CD4-positive, alpha-beta T cell (primary cell): ENCODE results near the gene TEDC1. TPM values are rescaled to one million over a fixed set of nuclear protein-coding genes. Genes with fewer than 3 reads are reported as not detected.

ENCODE experiments used
- ATAC-seq: fragments of 200-7000 bp; cut with Tn5 transposase; one replicate; pipeline ENCODE4 v1.10.0; 2022; ENCODE audit warnings: mild to moderate bottlenecking; ENCODE audit not compliant: poor library complexity
- CTCF ChIA-PET: fragments of 350-600 bp; sonication (Branson Sonifier 250); formaldehyde crosslinking; loops from one replicate; lab custom pipeline; 2021; ENCODE audit warnings: antibody characterized with exemption, inconsistent platforms; lab: Charles Lee
- POLR2A ChIA-PET: fragments of 350-600 bp; sonication (Branson Sonifier 250); formaldehyde crosslinking; loops from one replicate; lab custom pipeline; 2021; ENCODE audit warnings: antibody characterized with exemption, inconsistent platforms; lab: Charles Lee
- DNase-seq, 14 experiments: peaks; one replicate each; pipeline ENCODE4 v3.0.0-alpha.2; 2013 to 2020; ENCODE audit warnings: mixed read lengths in 2 of 14
- H3K27ac ChIP-seq, 2 donors: one replicate each; pipeline versions ENCODE4 v1.5.1 to v1.7.0; 2013; ENCODE audit warnings: low read length in 2 of 2, low read depth in 1 of 2, mild to moderate bottlenecking in 1 of 2
- H3K27me3 ChIP-seq, 2 experiments: 1 replicate in 1 of 2; 2 replicates in 1 of 2; pipeline versions ENCODE4 v1.6.1 to v1.7.0; 2013; ENCODE audit warnings: low read length in 2 of 2, control low read depth in 1 of 2, mild to moderate bottlenecking in 1 of 2, moderate library complexity in 1 of 2; ENCODE audit not compliant: insufficient read depth in 2 of 2, control insufficient read depth in 1 of 2
- H3K36me3 ChIP-seq: one replicate; pipeline ENCODE4 v1.6.1; 2013; ENCODE audit warnings: low read length, control low read depth; ENCODE audit not compliant: insufficient read depth
- H3K4me1 ChIP-seq: one replicate; pipeline ENCODE4 v1.6.1; 2013; ENCODE audit warnings: low read length, control low read depth; ENCODE audit not compliant: insufficient read depth
- H3K4me3 ChIP-seq: one replicate; pipeline ENCODE4 v1.5.1; 2013; ENCODE audit warnings: mild to moderate bottlenecking, low read length, moderate library complexity
- H3K9me3 ChIP-seq, 2 experiments: 1 replicate in 1 of 2; 2 replicates in 1 of 2; pipeline versions ENCODE4 v1.6.1 to v1.7.0; 2013; ENCODE audit warnings: low read length in 2 of 2, mild to moderate bottlenecking in 2 of 2, control low read depth in 1 of 2, moderate library complexity in 1 of 2; ENCODE audit not compliant: control insufficient read depth in 1 of 2, insufficient read depth in 1 of 2
- H3K27ac Mint-ChIP-seq: one replicate; pipeline ENCODE4 v1.8.0; 2020; ENCODE audit warnings: mixed read lengths
- H3K27me3 Mint-ChIP-seq: one replicate; pipeline ENCODE4 v1.8.0; 2021; ENCODE audit warnings: mixed read lengths
- H3K36me3 Mint-ChIP-seq: one replicate; pipeline ENCODE4 v1.8.0; 2021; ENCODE audit warnings: low read depth, mixed read lengths
- H3K4me1 Mint-ChIP-seq: one replicate; pipeline ENCODE4 v1.8.0; 2021; ENCODE audit warnings: low read depth, mixed read lengths
- H3K4me3 Mint-ChIP-seq: one replicate; pipeline ENCODE4 v1.8.0; 2020; ENCODE audit warnings: mild to moderate bottlenecking, mixed read lengths
- H3K9me3 Mint-ChIP-seq: one replicate; pipeline ENCODE4 v1.8.0; 2020; ENCODE audit warnings: mixed read lengths
- intact Hi-C, 2 experiments: fragments of 100-400 bp; cut with DNase I in 1 of 2; cut with micrococcal nuclease in 1 of 2; formaldehyde crosslinking; loops; one replicate each; pipeline versions ENCODE4 v1.15.1 to v1.9.0; 2023 to 2025; cut with DNase I, micrococcal nuclease
- total RNA-seq, 174 experiments: library from RNA in 2 of 174; stranded (reverse) in 2 of 174; gene quantifications; one replicate each; pipeline ENCODE4 v1.2.3 and lab custom pipeline; 2021 to 2026
- TF ChIP-seq, protein P1 (sequence below): fragments of 200-600 bp; IDR thresholded peaks from one replicate; pipeline ENCODE4 v1.8.0; 2022; ENCODE audit warnings: antibody characterized with exemption, mild to moderate bottlenecking

Gene TEDC1
- total RNA-seq, 2 experiments from 2014 or later: 102 to 108 TPM

GRCh38 chr14:105484997-105485393 lies 6.1 kb upstream of the TEDC1 start:
- H3K4me1 ChIP-seq: peaks cover 92% of the 10 kb centered on the region
- no peak overlapping the region for H3K4me3 ChIP-seq
- H3K9me3 ChIP-seq: no peaks in the 10 kb centered on the region
- CTCF ChIA-PET: no interaction called here
- peak overlapping the region; percentile 97 for H3K27ac Mint-ChIP-seq
- H3K27ac ChIP-seq: peak overlapping the region; percentile 100
- intact Hi-C loops: no loop called here
- H3K27me3 ChIP-seq: no peaks in the 10 kb centered on the region
- H3K36me3 Mint-ChIP-seq: peaks cover 16% of the 10 kb centered on the region
- H3K4me1 Mint-ChIP-seq: peaks cover 59% of the 10 kb centered on the region
- peaks cover 10% of the 10 kb centered on the region for H3K36me3 ChIP-seq
- no peaks in the 10 kb centered on the region for H3K9me3 Mint-ChIP-seq
- POLR2A ChIA-PET: interaction anchor here (1.3 kb wide), 1 partner anchor 115 kb away, joined by 3 read pairs; no protein-coding TSS in a partner anchor
- ATAC-seq (no peak), DNase-seq (peak in 2 of 14 experiments; percentile 25 to 26)
- TF ChIP-seq, protein P1, sequence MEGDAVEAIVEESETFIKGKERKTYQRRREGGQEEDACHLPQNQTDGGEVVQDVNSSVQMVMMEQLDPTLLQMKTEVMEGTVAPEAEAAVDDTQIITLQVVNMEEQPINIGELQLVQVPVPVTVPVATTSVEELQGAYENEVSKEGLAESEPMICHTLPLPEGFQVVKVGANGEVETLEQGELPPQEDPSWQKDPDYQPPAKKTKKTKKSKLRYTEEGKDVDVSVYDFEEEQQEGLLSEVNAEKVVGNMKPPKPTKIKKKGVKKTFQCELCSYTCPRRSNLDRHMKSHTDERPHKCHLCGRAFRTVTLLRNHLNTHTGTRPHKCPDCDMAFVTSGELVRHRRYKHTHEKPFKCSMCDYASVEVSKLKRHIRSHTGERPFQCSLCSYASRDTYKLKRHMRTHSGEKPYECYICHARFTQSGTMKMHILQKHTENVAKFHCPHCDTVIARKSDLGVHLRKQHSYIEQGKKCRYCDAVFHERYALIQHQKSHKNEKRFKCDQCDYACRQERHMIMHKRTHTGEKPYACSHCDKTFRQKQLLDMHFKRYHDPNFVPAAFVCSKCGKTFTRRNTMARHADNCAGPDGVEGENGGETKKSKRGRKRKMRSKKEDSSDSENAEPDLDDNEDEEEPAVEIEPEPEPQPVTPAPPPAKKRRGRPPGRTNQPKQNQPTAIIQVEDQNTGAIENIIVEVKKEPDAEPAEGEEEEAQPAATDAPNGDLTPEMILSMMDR: no peak
- H3K27me3 Mint-ChIP-seq: no peaks in the 10 kb centered on the region
- H3K4me3 Mint-ChIP-seq: peak overlapping the region; percentile 87

GRCh38 chr14:105485739-105486162 lies 5.3 kb upstream of the TEDC1 start:
- Mint-ChIP-seq H3K27me3 (no peaks in the 10 kb centered on the region), H3K9me3 (no peaks in the 10 kb centered on the region), H3K27ac (peak overlapping the region; percentile 97), H3K4me1 (peaks cover 53% of the 10 kb centered on the region), H3K36me3 (peaks cover 18% of the 10 kb centered on the region), H3K4me3 (peak overlapping the region; percentile 87)
- H3K4me3 ChIP-seq: peak overlapping the region; percentile 97
- no peaks in the 10 kb centered on the region for H3K9me3 ChIP-seq
- H3K27me3 ChIP-seq: no peaks in the 10 kb centered on the region
- peaks cover 10% of the 10 kb centered on the region for H3K36me3 ChIP-seq
- TF ChIP-seq, protein P1: no peak
- CTCF ChIA-PET: interaction anchor here (1.8 kb wide), 1 partner anchor 37 kb away, joined by 6 read pairs; no protein-coding TSS in a partner anchor
- DNase-seq: peak in 12 of 14 experiments; percentile 42 to 85 (median 54)
- H3K27ac ChIP-seq: peak overlapping the region; percentile 100
- ATAC-seq: no peak
- intact Hi-C loops: no loop called here
- POLR2A ChIA-PET: interaction anchor here (1.3 kb wide), 1 partner anchor 115 kb away, joined by 3 read pairs; no protein-coding TSS in a partner anchor
- peaks cover 88% of the 10 kb centered on the region for H3K4me1 ChIP-seq

- H3K4me1 Mint-ChIP-seq: peaks cover 52% of the 10 kb centered on the region
- ATAC-seq: no peak
- H3K4me3 ChIP-seq: peak within 1 kb of the TSS; percentile 97
- POLR2A ChIA-PET: interaction anchor here (1.3 kb wide), 1 partner anchor 116 kb away, joined by 3 read pairs; no protein-coding TSS in a partner anchor
- H3K27me3 ChIP-seq: no peaks in the 10 kb centered on the region
- peak within 1 kb of the TSS; percentile 100 for H3K27ac ChIP-seq
- peak within 1 kb of the TSS; percentile 90 for H3K4me3 Mint-ChIP-seq
- peak within 1 kb of the TSS; percentile 97 for H3K27ac Mint-ChIP-seq
- no peaks in the 10 kb centered on the region for H3K9me3 ChIP-seq
- peaks cover 21% of the 10 kb centered on the region for H3K36me3 Mint-ChIP-seq
- no peaks in the 10 kb centered on the region for H3K27me3 Mint-ChIP-seq
- DNase-seq: peak in 3 of 14 experiments; percentile 10 to 62 (median 61)
- peaks cover 83% of the 10 kb centered on the region for H3K4me1 ChIP-seq
- intact Hi-C loops: no loop called here
- CTCF ChIA-PET: interaction anchor here (1.8 kb wide), 1 partner anchor 38 kb away, joined by 6 read pairs; no protein-coding TSS in a partner anchor
- no peaks in the 10 kb centered on the region for H3K9me3 Mint-ChIP-seq
- peaks cover 10% of the 10 kb centered on the region for H3K36me3 ChIP-seq
- TF ChIP-seq, protein P1: no peak
Observed at GRCh38 chr14:105486163-105486973, 4.7 kb upstream of the TEDC1 start, which contains the start of gene CRIP1. Gene CRIP1, plus strand, starts transcription at chr14:105486886. Its CDS starts 374 bp downstream, at chr14:105487260.
